HG02763 (cell line): Measurements from ENCODE around the gene STAC3.

Experiments
- ATAC-seq: cut with Tn5 transposase; IDR thresholded peaks from one replicate; pipeline ENCODE4 v1.9.1; 2021; ENCODE audit warnings: mild to moderate bottlenecking, moderate library complexity; ENCODE audit not compliant: unreplicated experiment

The STAC3 gene

GRCh38 chr12:57195611-57196371 is 55.2 kb downstream of the STAC3 start:
- ATAC-seq: no peak

DNA sequence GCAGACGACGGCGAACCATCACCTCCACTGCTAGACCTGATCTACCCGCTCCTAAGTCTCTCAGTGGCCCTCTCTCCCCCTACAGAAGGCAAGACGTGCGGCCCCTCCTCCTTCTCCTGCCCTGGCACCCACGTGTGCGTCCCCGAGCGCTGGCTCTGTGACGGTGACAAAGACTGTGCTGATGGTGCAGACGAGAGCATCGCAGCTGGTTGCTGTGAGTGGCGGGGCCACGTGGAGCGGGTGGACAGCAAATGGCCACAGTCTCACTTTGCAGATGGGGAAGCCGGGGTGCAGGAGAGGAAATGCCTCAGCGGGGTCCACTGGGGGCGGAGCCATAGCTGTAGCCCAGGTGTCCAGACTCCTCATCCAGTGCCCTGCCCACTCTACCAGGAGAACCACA is 55.8 kb downstream of the STAC3 start:
- ATAC-seq: no peak

DNA sequence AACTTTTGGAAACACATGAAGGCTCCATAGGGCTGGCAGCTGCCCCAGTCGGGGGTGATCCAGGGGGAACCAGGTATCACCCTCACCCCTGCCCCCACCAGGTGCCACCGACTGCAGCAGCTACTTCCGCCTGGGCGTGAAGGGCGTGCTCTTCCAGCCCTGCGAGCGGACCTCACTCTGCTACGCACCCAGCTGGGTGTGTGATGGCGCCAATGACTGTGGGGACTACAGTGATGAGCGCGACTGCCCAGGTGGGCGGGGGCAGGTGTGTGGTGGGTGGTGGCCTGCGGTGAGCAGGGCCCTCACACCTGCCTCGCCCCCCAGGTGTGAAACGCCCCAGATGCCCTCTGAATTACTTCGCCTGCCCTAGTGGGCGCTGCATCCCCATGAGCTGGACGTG is 56.7 kb downstream of the STAC3 start:
- no peak for ATAC-seq

- ATAC-seq: no peak
Observed at GRCh38 chr12:57193706-57194245, 57.2 kb downstream of the STAC3 start.
